IMR-90 (cell line): ENCODE measurements around the gene USP9Y. TPM values are rescaled to one million over a fixed set of nuclear protein-coding genes. Genes with fewer than 3 reads are reported as not detected.

Experiments
- ATAC-seq: fragments of 200-7000 bp; cut with Tn5 transposase; 2 replicates; pipeline ENCODE4 v1.9.1; 2020; ENCODE audit warnings: low read depth, mild to moderate bottlenecking, moderate library complexity
- BruUV-seq: library from RNA; stranded (reverse); fragments of 400-500 nt; replicated peaks from 2 replicates; lab custom pipeline; 2021; lab: Mats Ljungman, UMichigan
- CTCF ChIA-PET: fragments of 300-600 bp; formaldehyde crosslinking; extraction: SDS; loops from one replicate; lab custom pipeline; 2021; ENCODE audit warnings: antibody characterized with exemption; lab: Yijun Ruan, JAX
- POLR2A ChIA-PET: fragments of 300-600 bp; sonication (Branson Sonifier 250); formaldehyde crosslinking; loops from one replicate; lab custom pipeline; 2022; ENCODE audit warnings: antibody characterized with exemption; ENCODE audit not compliant: unreplicated experiment; lab: Charles Lee
- DNase-seq: peaks from one replicate; pipeline ENCODE4 v3.0.0; 2013
- H2AFZ ChIP-seq: replicated peaks from 2 replicates; pipeline ENCODE3; 2013; ENCODE audit warnings: low read length, mild to moderate bottlenecking; ENCODE audit not compliant: poor library complexity
- H2AK5ac ChIP-seq: 2 replicates; pipeline ENCODE4 v1.6.1; 2013; ENCODE audit warnings: low read depth, low read length, inconsistent platforms
- H2AK9ac ChIP-seq: replicated peaks from 2 replicates; pipeline ENCODE3; 2013; ENCODE audit warnings: mild to moderate bottlenecking, low read depth, low read length, moderate library complexity; ENCODE audit not compliant: poor library complexity
- H2BK120ac ChIP-seq: 2 replicates; pipeline ENCODE4 v1.6.1; 2013; ENCODE audit warnings: low read depth, low read length, inconsistent platforms
- H2BK15ac ChIP-seq: 3 replicates; pipeline ENCODE4 v1.6.1; 2013; ENCODE audit warnings: low read depth, low read length, inconsistent platforms
- H2BK20ac ChIP-seq: 2 replicates; pipeline ENCODE4 v1.6.1; 2013; ENCODE audit warnings: low read depth, mild to moderate bottlenecking, inconsistent platforms, low read length, moderate library complexity
- H2BK5ac ChIP-seq: 2 replicates; pipeline ENCODE4 v1.6.1; 2013; ENCODE audit warnings: mild to moderate bottlenecking, low read depth, low read length, inconsistent platforms; ENCODE audit not compliant: poor library complexity, severe bottlenecking
- H3K14ac ChIP-seq: replicated peaks from 2 replicates; pipeline ENCODE4 v1.6.1; 2013; ENCODE audit warnings: low read depth, low read length, inconsistent platforms
- H3K18ac ChIP-seq: 2 replicates; pipeline ENCODE4 v1.6.1; 2013; ENCODE audit warnings: low read depth, low read length, control low read depth
- H3K23ac ChIP-seq: 2 replicates; pipeline ENCODE4 v1.6.1; 2013; ENCODE audit warnings: low read depth, low read length, inconsistent platforms
- H3K27ac ChIP-seq: 2 replicates; pipeline ENCODE4 v1.5.1; 2013; ENCODE audit warnings: mild to moderate bottlenecking, control low read depth, low read length; ENCODE audit not compliant: insufficient read depth
- H3K27me3 ChIP-seq: 2 replicates; pipeline ENCODE4 v1.6.1; 2013; ENCODE audit warnings: low read length; ENCODE audit not compliant: control insufficient read depth, insufficient read depth
- H3K36me3 ChIP-seq: 2 replicates; pipeline ENCODE4 v1.6.1; 2013; ENCODE audit warnings: low read length, mixed read lengths; ENCODE audit not compliant: control insufficient read depth, insufficient read depth
- H3K4ac ChIP-seq: 2 replicates; pipeline ENCODE4 v1.6.1; 2013; ENCODE audit warnings: low read depth, low read length, inconsistent platforms
- H3K4me1 ChIP-seq: 2 replicates; pipeline ENCODE4 v1.6.1; 2013; ENCODE audit warnings: low read length, mixed read lengths; ENCODE audit not compliant: control insufficient read depth, insufficient read depth
- H3K4me2 ChIP-seq: 2 replicates; pipeline ENCODE4 v1.6.1; 2013; ENCODE audit warnings: low read depth, mild to moderate bottlenecking, control low read depth, low read length, moderate library complexity
- H3K4me3 ChIP-seq: 2 replicates; pipeline ENCODE4 v1.5.1; 2013; ENCODE audit warnings: low read depth, mild to moderate bottlenecking, control low read depth, low read length, moderate library complexity; ENCODE audit not compliant: insufficient read depth
- H3K56ac ChIP-seq: 2 replicates; pipeline ENCODE4 v1.6.1; 2013; ENCODE audit warnings: low read length, inconsistent platforms; ENCODE audit not compliant: insufficient read depth; ENCODE audit errors: extremely low read depth
- H3K79me1 ChIP-seq, 2 experiments: 2 replicates each; pipeline ENCODE4 v1.6.1; 2013; ENCODE audit warnings: low read length in 2 of 2, inconsistent platforms in 1 of 2, low read depth in 1 of 2
- H3K9ac ChIP-seq: 2 replicates; pipeline ENCODE4 v1.6.1; 2013; ENCODE audit warnings: low read depth, low read length, control low read depth
- H3K9me1 ChIP-seq: 2 replicates; pipeline ENCODE4 v1.6.1; 2013; ENCODE audit warnings: low read length, inconsistent platforms; ENCODE audit not compliant: insufficient read depth
- H3K9me3 ChIP-seq: 2 replicates; pipeline ENCODE4 v1.6.1; 2013; ENCODE audit warnings: low read length; ENCODE audit not compliant: control insufficient read depth, insufficient read depth
- H4K20me1 ChIP-seq: 2 replicates; pipeline ENCODE4 v1.6.1; 2013; ENCODE audit warnings: low read length, inconsistent platforms; ENCODE audit not compliant: insufficient read depth
- H4K5ac ChIP-seq: 2 replicates; pipeline ENCODE4 v1.6.1; 2013; ENCODE audit warnings: mild to moderate bottlenecking, low read depth, low read length, control low read depth
- H4K8ac ChIP-seq, 2 experiments: 2 replicates each; pipeline ENCODE4 v1.6.1; 2013; ENCODE audit warnings: low read depth in 2 of 2, low read length in 2 of 2, control low read depth in 1 of 2, inconsistent platforms in 1 of 2
- H4K91ac ChIP-seq: 2 replicates; pipeline ENCODE4 v1.6.1; 2013; ENCODE audit warnings: low read depth, low read length, inconsistent platforms; ENCODE audit not compliant: insufficient read depth
- BHLHE40 ChIP-seq: fragments of 150-350 bp; IDR thresholded peaks from 2 replicates; pipeline ENCODE4 v1.6.1; 2016; ENCODE audit warnings: mild to moderate bottlenecking, low read depth, low read length
- CEBPB ChIP-seq: IDR thresholded peaks from 2 replicates; pipeline ENCODE4 v1.6.1; 2012; ENCODE audit warnings: low read depth, low read length, improper control_type of control experiment
- CTCF ChIP-seq: conservative IDR thresholded peaks from 2 replicates; pipeline ENCODE4 v1.5.1; 2012; ENCODE audit warnings: mild to moderate bottlenecking, low read depth, low read length, improper control_type of control experiment
- ELK1 ChIP-seq: fragments of 150-350 bp; IDR thresholded peaks from 2 replicates; pipeline ENCODE4 v1.6.1; 2016; ENCODE audit warnings: low read depth, mild to moderate bottlenecking, low read length, moderate library complexity, borderline replicate concordance
- MAFK ChIP-seq: IDR thresholded peaks from 2 replicates; pipeline ENCODE4 v1.6.1; 2012; ENCODE audit warnings: low read depth, low read length, improper control_type of control experiment
- MAZ ChIP-seq: IDR thresholded peaks from 2 replicates; pipeline ENCODE4 v1.6.1; 2012; ENCODE audit warnings: low read depth, mild to moderate bottlenecking, low read length, improper control_type of control experiment, moderate library complexity, borderline replicate concordance
- MXI1 ChIP-seq: IDR thresholded peaks from 2 replicates; pipeline ENCODE4 v1.6.1; 2012; ENCODE audit warnings: low read depth, mild to moderate bottlenecking, low read length, moderate library complexity, borderline replicate concordance
- NFE2L2 ChIP-seq: fragments of 150-350 bp; IDR thresholded peaks from 2 replicates; pipeline ENCODE4 v1.6.1; 2016; ENCODE audit warnings: low read depth, mild to moderate bottlenecking, low read length
- POLR2A ChIP-seq: IDR thresholded peaks from 2 replicates; pipeline ENCODE4 v1.6.1; 2012; ENCODE audit warnings: mild to moderate bottlenecking, low read depth, low read length
- RAD21 ChIP-seq: IDR thresholded peaks from 2 replicates; pipeline ENCODE4 v1.6.1; 2012; ENCODE audit warnings: low read length, improper control_type of control experiment
- RCOR1 ChIP-seq: IDR thresholded peaks from 2 replicates; pipeline ENCODE4 v1.6.1; 2012; ENCODE audit warnings: mild to moderate bottlenecking, low read length, improper control_type of control experiment; ENCODE audit not compliant: insufficient replicate concordance
- RFX5 ChIP-seq: IDR thresholded peaks from 2 replicates; pipeline ENCODE4 v1.8.0; 2012; ENCODE audit warnings: low read depth, mild to moderate bottlenecking, low read length, moderate library complexity
- SMC3 ChIP-seq: fragments of 150-350 bp; IDR thresholded peaks from 2 replicates; pipeline ENCODE4 v1.6.1; 2016; ENCODE audit warnings: low read depth, mild to moderate bottlenecking, antibody characterized with exemption, low read length, moderate library complexity
- USF2 ChIP-seq: fragments of 150-350 bp; IDR thresholded peaks from 2 replicates; pipeline ENCODE4 v1.6.1; 2017; ENCODE audit warnings: mild to moderate bottlenecking, antibody characterized with exemption, low read length, low read depth
- WGBS, 2 experiments: methylation state at CpG; one replicate each; pipeline versions ENCODE4 v1.1.5 to v1.1.7; 2013; ENCODE audit warnings: missing lambda C conversion rate in 2 of 2; ENCODE audit not compliant: insufficient read length in 1 of 2; ENCODE audit errors: extremely low coverage in 2 of 2; 5-methylcytosine and 5-hydroxymethylcytosine counted together
- dilution Hi-C: fragments of 300-500 bp; cut with HindIII; formaldehyde crosslinking; loops from one replicate; pipeline ENCODE4 v1.14.3; 2018; ENCODE audit warnings: low sequenced_read_pairs; ENCODE audit not compliant: unreplicated experiment
- in situ Hi-C: fragments of 300-500 bp; cut with MboI; formaldehyde crosslinking; loops from 3 replicates; pipeline ENCODE4 v1.14.3; 2019; ENCODE audit warnings: low sequenced_read_pairs, inconsistent platforms, mixed read lengths
- intact Hi-C: fragments of 100-400 bp; cut with micrococcal nuclease; formaldehyde crosslinking; loops from 2 replicates; pipeline ENCODE4 v1.10.0; 2022
- polyA plus RNA-seq, 3 experiments: library from polyadenylated mRNA; depleted of rRNA; stranded (reverse); fragments of >200 nt; gene quantifications; 2 replicates each; pipeline ENCODE4 v1.2.3, GENCODE V29; 2012; ENCODE audit warnings: low replicate concordance in 1 of 3
- total RNA-seq: library from RNA; depleted of rRNA; stranded (reverse); fragments of >200 nt; gene quantifications from 2 replicates; pipeline ENCODE4 v1.2.3, GENCODE V29; 2012

Gene USP9Y
- total and polyA plus RNA-seq, 2 of the 4 experiments (the other 2 are of a cell fraction), result not detected

- Histone ChIP-seq H2AK5ac (no peak overlapping the region), H3K23ac (no peak overlapping the region), H2AK9ac (no peak overlapping the region), H4K8ac (no peak overlapping the region), H2BK15ac (no peak overlapping the region), H3K4ac (no peak overlapping the region), H3K18ac (no peak overlapping the region), H3K4me1 (no peaks in the 10 kb centered on the region), H4K91ac (no peak overlapping the region), H3K14ac (no peak overlapping the region), H3K4me3 (no peak overlapping the region), H2BK120ac (no peak overlapping the region), H4K20me1 (no peaks in the 10 kb centered on the region), H3K9ac (no peak overlapping the region), H3K36me3 (no peaks in the 10 kb centered on the region), H4K5ac (no peak overlapping the region), H3K79me1 (no peaks in the 10 kb centered on the region), H3K4me2 (no peak overlapping the region), H2BK20ac (no peak overlapping the region), H3K9me3 (no peaks in the 10 kb centered on the region), H3K9me1 (no peaks in the 10 kb centered on the region), H3K27ac (no peak overlapping the region), H3K27me3 (no peaks in the 10 kb centered on the region), H3K56ac (no peak overlapping the region), H2AFZ (no peak overlapping the region), H2BK5ac (no peak overlapping the region)
- TF ChIP-seq USF2, result no peak
- no peak for TF ChIP-seq MXI1
- TF ChIP-seq CTCF, result no peak
- TF ChIP-seq MAFK, result no peak
- TF ChIP-seq RFX5, result no peak
- no peak for TF ChIP-seq NFE2L2
- TF ChIP-seq POLR2A, result no peak
- no peak for TF ChIP-seq RAD21
- no peak for TF ChIP-seq SMC3
- no peak for TF ChIP-seq MAZ
- no peak for TF ChIP-seq CEBPB
- no peak for TF ChIP-seq BHLHE40
- TF ChIP-seq RCOR1, result no peak
- no peak for TF ChIP-seq ELK1
- POLR2A ChIA-PET, result no interaction called here
- DNase-seq (no peak), ATAC-seq (no peak)
- dilution Hi-C loops (no loop called here), in situ Hi-C loops (no loop called here), intact Hi-C loops (no loop called here)
- no TSS peak for BruUV-seq
- CTCF ChIA-PET, result no interaction called here
- WGBS, 2 experiments, result no CpG with 5 or more reads among the region's 4 CpGs
Observed at GRCh38 chrY:12742725-12743124, 41.7 kb downstream of the USP9Y start.
